K562 (cell line): Measurements from ENCODE around the gene RTN4. TPM values are rescaled to one million over a fixed set of nuclear protein-coding genes. Genes with fewer than 3 reads are reported as not detected.
A peak's percentile ranks its signal among the peaks of the same experiment; 100 is the strongest.

ENCODE experiments used
- E2F6 ChIP-seq, 2 experiments: IDR thresholded peaks; 2 replicates each; pipeline ENCODE4 v1.6.1; 2011; ENCODE audit warnings: borderline replicate concordance in 1 of 2, control low read depth in 1 of 2, low read depth in 1 of 2, low read length in 1 of 2, mild to moderate bottlenecking in 1 of 2, mixed read lengths in 1 of 2, moderate library complexity in 1 of 2; ENCODE audit not compliant: insufficient read depth in 1 of 2, insufficient read length in 1 of 2, poor library complexity in 1 of 2, severe bottlenecking in 1 of 2; ENCODE audit errors: extremely low read depth in 1 of 2
- HMGXB4 ChIP-seq: sonication (generic); formaldehyde crosslinking; IDR thresholded peaks from 2 replicates; pipeline ENCODE4 v1.8.1; 2023; ENCODE audit warnings: mild to moderate bottlenecking, missing genetic modification reagents
- ID3 ChIP-seq, 2 experiments: fragments of 250-450 bp in 1 of 2; fragments of 450-650 bp in 1 of 2; sonication (Bioruptor Pico) in 1 of 2; IDR thresholded peaks; 2 replicates each; pipeline versions ENCODE4 v1.6.1 to v1.8.0; 2016 to 2021; ENCODE audit warnings: mild to moderate bottlenecking in 2 of 2, moderate library complexity in 2 of 2, missing compliant biosample characterization in 1 of 2, missing genetic modification characterization in 1 of 2
- SIX5 ChIP-seq, 2 experiments: IDR thresholded peaks; 2 replicates each; pipeline ENCODE4 v1.6.1; 2011; ENCODE audit warnings: low read length in 2 of 2, borderline replicate concordance in 1 of 2, low read depth in 1 of 2, mild to moderate bottlenecking in 1 of 2, moderate library complexity in 1 of 2; ENCODE audit not compliant: insufficient read depth in 1 of 2
- TAL1 ChIP-seq: fragments of 450-650 bp; IDR thresholded peaks from 2 replicates; pipeline ENCODE4 v1.6.1; 2016; ENCODE audit warnings: mild to moderate bottlenecking
- THRB ChIP-seq: fragments of 450-650 bp; formaldehyde crosslinking; conservative IDR thresholded peaks from 2 replicates; pipeline ENCODE4 v1.4.0; 2022; ENCODE audit warnings: mild to moderate bottlenecking, missing genetic modification characterization
- YY1 ChIP-seq, 3 experiments: IDR thresholded peaks; 2 replicates each; pipeline ENCODE4 v1.6.1; 2011; ENCODE audit warnings: low read length in 2 of 3, mild to moderate bottlenecking in 2 of 3, moderate library complexity in 2 of 3, borderline replicate concordance in 1 of 3, control low read depth in 1 of 3, low read depth in 1 of 3; ENCODE audit not compliant: insufficient read depth in 3 of 3, insufficient replicate concordance in 2 of 3, control insufficient read depth in 1 of 3, insufficient read length in 1 of 3; ENCODE audit errors: extremely low read depth in 1 of 3
- ZNF232 ChIP-seq: sonication (generic); formaldehyde crosslinking; IDR thresholded peaks from 2 replicates; pipeline ENCODE4 v1.8.0; 2022; ENCODE audit warnings: mild to moderate bottlenecking, missing genetic modification reagents
- ZNF407 ChIP-seq: fragments of 450-650 bp; IDR thresholded peaks from 2 replicates; pipeline ENCODE4 v1.6.1; 2016; ENCODE audit warnings: low read depth
- ZSCAN32 ChIP-seq: fragments of 450-650 bp; formaldehyde crosslinking; IDR thresholded peaks from 2 replicates; pipeline ENCODE4 v1.4.0; 2020; ENCODE audit warnings: mild to moderate bottlenecking, moderate library complexity
- polyA plus RNA-seq, 8 experiments: library from polyadenylated mRNA; depleted of rRNA in 4 of 8; stranded (reverse) in 5 of 8; unstranded in 3 of 8; fragments of >200 nt; fragmentation: Nextera tagmentation in 2 of 8; fragmentation: Illumina TruSeq in 1 of 8; extraction: Ambion mirVana in 2 of 8; extraction: Trizol in 1 of 8; gene quantifications; 2 replicates each; pipeline versions ENCODE4 v1.2.1 to v1.2.3, GENCODE V29; 2011 to 2014; ENCODE audit warnings: inconsistent platforms in 1 of 8, missing spikeins in 1 of 8
- total RNA-seq, 7 experiments: library from RNA; depleted of rRNA in 6 of 7; stranded (reverse); fragments of >200 nt in 6 of 7; fragmentation: Illumina TruSeq in 2 of 7; extraction: Trizol in 2 of 7; gene quantifications; 2 replicates each; pipeline versions ENCODE4 v1.2.1 to v1.2.3, GENCODE V29; 2011 to 2021; ENCODE audit warnings: low replicate concordance in 1 of 7

Gene RTN4
- total and polyA plus RNA-seq, 9 of the 15 experiments (the other 6 are each of a cell fraction or from before 2014, with no cell fraction given) = 73.0 to 248 (median 116) TPM

- TF ChIP-seq E2F6 (IDR thresholded peaks at IDR 0.05; ENCODE audit: borderline replicate concordance in 1 of 2, extremely low read depth in 1 of 2, insufficient read depth in 1 of 2, insufficient read length in 1 of 2, low read depth in 1 of 2, low read length in 1 of 2, poor library complexity in 1 of 2, severe bottlenecking in 1 of 2) (peak in 1 of 2 experiments; percentile 35), HMGXB4 (peak; percentile 97; the same call in 1 of the 2 replicates), SIX5 (IDR thresholded peaks at IDR 0.05; ENCODE audit: borderline replicate concordance in 1 of 2, insufficient read depth in 1 of 2, low read depth in 1 of 2, low read length in 2 of 2) (no peak), YY1 (IDR thresholded peaks at IDR 0.05; ENCODE audit: borderline replicate concordance in 1 of 3, control insufficient read depth in 1 of 3, extremely low read depth in 1 of 3, insufficient read depth in 3 of 3, insufficient read length in 1 of 3, insufficient replicate concordance in 2 of 3, low read depth in 1 of 3, low read length in 2 of 3) (peak in 2 of 3 experiments; percentile 55 to 79), ZNF232 (no peak), ZSCAN32 (CRISPR knock-in tag) (no peak), ZNF407 (no peak), TAL1 (no peak), THRB (CRISPR knock-in tag) (no peak), ID3 (CRISPR knock-in tag; IDR thresholded peaks at IDR 0.05) (no peak), ID3 (tag; IDR thresholded peaks at IDR 0.05) (peak; percentile 68; the same call in 1 of the 2 replicates)
Measured at GRCh38 chr2:55049043-55049820, 1.0 kb downstream of the RTN4 start (continued).
